ENCODE data around the gene HDAC4.

GRCh38 chr2:239001794-239002193 is 399.0 kb downstream of the HDAC4 start:
- TF ChIP-seq CTCF (IDR thresholded peaks at IDR 0.05) (no peak), POLR2A (IDR thresholded peaks at IDR 0.05) (no peak)

All from tibial nerve (tissue), 3 donors.